Measurements from ENCODE around the gene MYL3. TPM values are rescaled to one million over a fixed set of nuclear protein-coding genes. Genes with fewer than 3 reads are reported as not detected.
A peak's percentile ranks its signal among the peaks of the same experiment; 100 is the strongest.

The MYL3 gene
- total RNA-seq, 1 experiment from 2014 or later = not detected

DNA sequence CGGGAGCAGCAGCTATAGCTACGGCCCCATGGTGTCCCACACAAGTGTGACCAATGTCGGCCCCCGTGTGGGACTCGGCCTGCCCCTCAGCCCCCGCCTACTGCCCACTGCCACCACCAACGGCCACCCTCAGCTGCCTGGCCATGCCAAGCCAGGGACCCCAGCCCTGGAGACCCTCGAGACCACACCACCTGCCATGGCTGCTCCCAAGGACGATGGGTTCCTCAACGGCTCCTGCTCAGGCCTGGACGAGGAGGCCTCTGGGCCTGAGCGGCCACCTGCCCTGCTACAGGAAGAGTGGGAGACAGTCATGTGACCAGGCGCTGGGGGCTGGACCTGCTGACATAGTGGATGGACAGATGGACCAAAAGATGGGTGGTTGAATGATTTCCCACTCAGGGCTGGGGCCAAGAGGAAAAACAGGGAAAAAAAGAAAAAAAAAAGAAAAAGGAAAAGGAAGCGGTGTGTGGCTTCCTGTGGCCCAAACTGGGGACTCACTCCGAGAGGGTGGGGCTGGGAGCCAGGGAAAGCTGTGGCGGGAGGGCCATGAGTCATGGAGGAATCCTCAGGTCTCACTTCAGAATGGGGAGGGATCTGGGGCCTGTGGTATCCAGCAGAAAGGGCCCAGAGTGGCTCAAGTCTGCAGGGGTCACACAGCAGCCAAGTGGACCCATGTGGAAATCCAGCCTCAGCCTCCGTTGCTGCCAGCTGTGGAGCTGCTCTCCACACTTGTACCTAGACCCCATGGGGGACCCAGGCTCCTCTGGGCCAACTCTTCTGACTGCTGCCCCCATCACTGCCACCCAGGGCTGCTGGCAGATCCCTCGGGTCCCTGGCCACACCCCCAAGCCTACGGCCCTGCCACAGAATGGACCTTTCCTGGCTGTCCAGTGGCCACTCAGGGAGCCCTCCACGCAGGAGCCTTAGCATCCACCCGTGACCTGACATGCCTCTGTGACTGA lies 40.4 kb upstream of the MYL3 start:
- DNase-seq = no peak
- no peaks in the 10 kb centered on the region for H3K9me3 ChIP-seq (replicated peaks)
- H3K27ac ChIP-seq = no peak overlapping the region
- H3K4me1 ChIP-seq = peaks cover 6% of the 10 kb centered on the region; the same call in 1 of the 2 replicates
- H3K36me3 ChIP-seq = no peaks in the 10 kb centered on the region
- H3K4me3 ChIP-seq = no peak overlapping the region
- H3K27me3 ChIP-seq = peaks cover 3% of the 10 kb centered on the region; the same call in 1 of the 2 replicates

GRCh38 chr3:46902188-46902631 lies 39.0 kb upstream of the MYL3 start:
- Histone ChIP-seq H3K4me3 (no peak overlapping the region), H3K27me3 (peaks cover under 1% of the 10 kb centered on the region; the same call in 1 of the 2 replicates), H3K36me3 (no peaks in the 10 kb centered on the region), H3K4me1 (peaks cover 6% of the 10 kb centered on the region; the same call in 1 of the 2 replicates), H3K27ac (no peak overlapping the region), H3K9me3 (replicated peaks) (no peaks in the 10 kb centered on the region)
- DNase-seq = no peak

DNA sequence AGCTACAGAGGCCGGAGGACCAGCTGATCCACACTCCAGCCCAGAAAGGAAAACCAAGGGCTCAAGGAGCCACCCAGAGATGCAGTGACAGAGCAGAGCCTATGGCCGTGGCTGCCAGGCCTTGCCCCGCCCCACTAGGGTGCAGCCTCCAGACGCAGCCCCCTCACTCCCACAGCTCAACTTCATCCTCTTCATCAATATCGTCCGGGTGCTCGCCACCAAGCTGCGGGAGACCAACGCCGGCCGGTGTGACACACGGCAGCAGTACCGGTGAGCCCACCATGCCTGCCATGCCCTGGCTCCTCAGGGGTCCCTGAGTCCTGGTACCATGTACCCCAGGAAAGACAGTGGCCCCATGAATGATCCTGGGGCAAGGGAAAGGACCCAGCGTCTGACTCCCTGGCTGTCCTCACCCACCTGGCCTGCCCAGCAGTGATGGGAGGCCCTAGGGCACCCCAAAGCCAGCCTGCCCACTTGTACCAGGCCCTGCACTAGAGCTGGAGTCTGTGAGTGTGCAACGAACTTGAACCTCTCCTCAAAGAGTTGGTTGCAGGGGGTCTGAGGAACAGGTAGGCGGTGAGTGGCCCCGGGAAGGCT lies 38.4 kb upstream of the MYL3 start:
- no peak overlapping the region for H3K27ac ChIP-seq
- H3K4me1 ChIP-seq = peaks cover 6% of the 10 kb centered on the region; the same call in 1 of the 2 replicates
- H3K27me3 ChIP-seq = no peaks in the 10 kb centered on the region
- no peak for DNase-seq
- H3K4me3 ChIP-seq = no peak overlapping the region
- H3K36me3 ChIP-seq = no peaks in the 10 kb centered on the region
- H3K9me3 ChIP-seq (replicated peaks) = no peaks in the 10 kb centered on the region

- no peak for DNase-seq
- no peaks in the 10 kb centered on the region for H3K36me3 ChIP-seq
- H3K4me1 ChIP-seq = peaks cover 6% of the 10 kb centered on the region; the same call in 1 of the 2 replicates
- no peaks in the 10 kb centered on the region for H3K27me3 ChIP-seq
- no peak overlapping the region for H3K4me3 ChIP-seq
- no peak overlapping the region for H3K27ac ChIP-seq
- H3K9me3 ChIP-seq (replicated peaks) = no peaks in the 10 kb centered on the region
These were observed 37.8 kb upstream of the MYL3 start for GRCh38 chr3:46901061-46901460.

DNA sequence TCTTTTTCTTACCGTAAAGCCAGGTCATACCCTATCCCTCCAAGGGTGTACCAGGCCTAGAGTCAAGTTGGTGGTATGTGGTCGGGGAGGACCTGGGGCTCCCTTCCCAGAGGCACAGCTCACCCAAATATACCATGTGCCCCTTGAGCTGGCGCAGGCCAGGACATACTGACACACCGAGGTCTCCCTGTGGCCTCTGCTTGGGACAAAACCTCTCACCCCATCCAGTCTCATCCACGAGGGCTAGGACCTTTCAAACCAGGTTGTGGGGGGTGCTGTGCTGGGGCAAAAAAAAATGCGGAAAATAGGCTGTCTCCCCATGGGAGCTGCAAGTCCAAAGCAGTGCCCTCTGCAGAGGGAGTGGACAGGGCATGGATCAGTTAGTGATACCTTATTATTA lies 37.1 kb upstream of the MYL3 start:
- no peak for DNase-seq
- Histone ChIP-seq H3K27me3 (no peaks in the 10 kb centered on the region), H3K27ac (no peak overlapping the region), H3K9me3 (replicated peaks) (no peaks in the 10 kb centered on the region), H3K4me1 (peaks cover 6% of the 10 kb centered on the region; the same call in 1 of the 2 replicates), H3K4me3 (no peak overlapping the region), H3K36me3 (no peaks in the 10 kb centered on the region)

DNA sequence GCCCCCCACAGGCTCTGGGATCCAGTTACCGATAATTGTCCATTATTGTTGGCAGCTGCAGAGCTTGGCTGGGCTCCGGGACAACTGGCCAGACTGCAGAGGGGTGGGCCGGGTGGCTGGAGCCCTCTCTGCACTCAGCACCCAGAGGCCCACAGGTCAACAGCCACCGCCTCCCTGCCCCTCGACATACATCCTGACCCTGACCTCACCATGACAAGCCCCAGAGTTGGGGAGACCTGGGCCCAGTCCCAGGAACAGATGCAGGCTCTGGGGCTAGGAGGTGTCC lies 36.7 kb upstream of the MYL3 start:
- Histone ChIP-seq H3K27me3 (no peaks in the 10 kb centered on the region), H3K9me3 (replicated peaks) (no peaks in the 10 kb centered on the region), H3K4me3 (peak overlapping the region; percentile 66), H3K27ac (no peak overlapping the region), H3K36me3 (no peaks in the 10 kb centered on the region), H3K4me1 (peaks cover 6% of the 10 kb centered on the region; the same call in 1 of the 2 replicates)
- DNase-seq = peak; percentile 38 to 57

DNA sequence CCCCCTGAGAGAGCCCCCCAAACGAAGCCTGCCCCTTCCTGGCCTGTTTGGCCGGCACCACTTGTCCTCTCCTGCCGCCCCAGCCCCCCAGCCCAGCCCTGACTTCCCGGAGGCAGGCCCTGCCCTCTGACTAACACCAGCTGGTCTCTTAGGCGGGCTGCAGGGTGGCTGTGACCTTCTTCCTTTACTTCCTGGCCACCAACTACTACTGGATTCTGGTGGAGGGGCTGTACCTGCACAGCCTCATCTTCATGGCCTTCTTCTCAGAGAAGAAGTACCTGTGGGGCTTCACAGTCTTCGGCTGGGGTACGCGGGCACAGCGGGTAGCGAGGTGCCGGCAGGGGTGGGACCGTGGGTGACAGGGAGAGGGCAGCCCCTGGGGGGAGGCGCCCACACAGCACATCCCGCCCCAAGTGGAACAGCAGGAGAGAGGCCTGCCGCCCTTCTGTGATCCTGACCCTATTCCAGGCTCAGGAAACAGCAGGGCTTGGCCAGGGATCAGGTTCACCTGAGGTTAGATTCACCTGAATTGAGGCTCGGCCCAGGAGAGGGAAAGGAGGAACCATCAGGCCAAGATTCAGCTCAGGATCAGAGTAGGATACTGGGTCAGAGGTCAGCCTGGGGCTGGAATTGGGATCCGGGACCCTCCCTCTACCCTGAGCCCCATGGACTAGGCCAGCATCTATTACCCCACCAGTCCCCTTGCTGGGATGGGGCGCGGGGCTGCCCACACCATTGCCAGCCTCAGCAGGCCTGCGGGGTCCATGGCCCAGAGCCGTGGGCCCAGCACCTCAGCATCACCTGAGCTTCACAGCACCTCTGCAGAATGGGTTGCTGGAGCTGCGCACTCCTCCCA lies 36.1 kb upstream of the MYL3 start:
- H3K4me1 ChIP-seq = peaks cover 6% of the 10 kb centered on the region; the same call in 1 of the 2 replicates
- peak overlapping the region; percentile 66 for H3K4me3 ChIP-seq
- no peaks in the 10 kb centered on the region for H3K9me3 ChIP-seq (replicated peaks)
- peak; percentile 56 to 59 for DNase-seq
- H3K36me3 ChIP-seq = no peaks in the 10 kb centered on the region
- peak overlapping the region; percentile 56 for H3K27ac ChIP-seq
- H3K27me3 ChIP-seq = no peaks in the 10 kb centered on the region

DNA sequence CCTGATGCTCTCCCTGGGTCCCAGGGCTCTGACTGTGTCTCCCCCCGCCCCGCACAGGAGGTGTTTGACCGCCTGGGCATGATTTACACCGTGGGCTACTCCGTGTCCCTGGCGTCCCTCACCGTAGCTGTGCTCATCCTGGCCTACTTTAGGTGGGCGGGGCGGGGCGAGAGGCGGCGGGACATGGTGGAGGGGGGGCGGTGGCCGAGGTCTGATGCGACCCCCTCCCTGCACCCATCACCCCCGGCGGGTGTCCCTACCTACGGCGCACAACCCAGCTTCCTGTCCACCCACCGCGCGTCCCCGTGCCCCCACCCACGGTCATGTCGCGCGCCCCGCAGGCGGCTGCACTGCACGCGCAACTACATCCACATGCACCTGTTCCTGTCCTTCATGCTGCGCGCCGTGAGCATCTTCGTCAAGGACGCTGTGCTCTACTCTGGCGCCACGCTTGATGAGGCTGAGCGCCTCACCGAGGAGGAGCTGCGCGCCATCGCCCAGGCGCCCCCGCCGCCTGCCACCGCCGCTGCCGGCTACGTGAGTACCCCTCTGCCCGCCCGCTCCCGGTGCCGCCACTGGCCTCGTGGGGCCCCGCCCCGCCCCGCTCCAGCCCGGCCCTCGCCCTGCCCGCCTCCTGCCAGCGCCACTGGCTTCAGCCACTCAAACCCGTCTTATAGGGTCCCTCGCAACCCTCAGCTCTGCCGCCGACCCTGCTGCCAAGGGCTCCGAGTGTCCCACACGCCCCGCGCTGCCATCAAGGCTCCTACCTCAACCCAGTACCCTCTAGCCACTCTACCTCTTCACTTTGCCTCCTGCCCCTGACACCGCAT lies 35.3 kb upstream of the MYL3 start:
- Histone ChIP-seq H3K9me3 (replicated peaks) (no peaks in the 10 kb centered on the region), H3K4me3 (peak overlapping the region; percentile 66), H3K36me3 (no peaks in the 10 kb centered on the region), H3K27me3 (no peaks in the 10 kb centered on the region), H3K4me1 (peaks cover 6% of the 10 kb centered on the region; the same call in 1 of the 2 replicates), H3K27ac (peak overlapping the region; percentile 56)
- peak; percentile 82 to 87 for DNase-seq

- Histone ChIP-seq H3K27ac (peak overlapping the region; percentile 56; the same call in 1 of the 2 replicates), H3K36me3 (no peaks in the 10 kb centered on the region), H3K9me3 (replicated peaks) (no peaks in the 10 kb centered on the region), H3K27me3 (no peaks in the 10 kb centered on the region), H3K4me3 (peak overlapping the region; percentile 66), H3K4me1 (peaks cover 6% of the 10 kb centered on the region; the same call in 1 of the 2 replicates)
- DNase-seq = peak in 1 of 2 experiments; percentile 31
These were observed 34.6 kb upstream of the MYL3 start for GRCh38 chr3:46897829-46898320.

DNA sequence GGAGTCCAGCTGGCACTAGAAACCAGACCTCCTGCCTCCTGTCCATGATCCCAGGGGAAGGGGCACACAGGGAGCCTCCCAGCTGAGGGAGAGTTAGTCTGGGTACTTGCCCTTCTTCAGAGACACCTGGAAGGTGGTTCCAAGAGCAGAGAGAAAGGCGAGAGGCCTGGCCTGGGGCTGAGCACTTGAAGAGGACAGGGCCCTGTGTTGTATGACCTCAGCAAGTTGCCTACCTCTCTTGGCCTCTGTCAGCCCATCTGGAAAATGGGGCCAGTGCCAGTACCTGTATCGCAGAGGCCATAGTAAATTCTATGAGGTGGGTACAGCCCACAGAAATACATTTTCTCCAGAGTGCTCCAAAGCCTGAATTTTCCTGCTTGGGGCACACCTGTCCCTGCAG lies 33.8 kb upstream of the MYL3 start:
- no peak overlapping the region for H3K27ac ChIP-seq
- peaks cover 6% of the 10 kb centered on the region; the same call in 1 of the 2 replicates for H3K4me1 ChIP-seq
- no peak overlapping the region for H3K4me3 ChIP-seq
- H3K9me3 ChIP-seq (replicated peaks) = no peaks in the 10 kb centered on the region
- no peak for DNase-seq
- no peaks in the 10 kb centered on the region for H3K27me3 ChIP-seq
- no peaks in the 10 kb centered on the region for H3K36me3 ChIP-seq

DNA sequence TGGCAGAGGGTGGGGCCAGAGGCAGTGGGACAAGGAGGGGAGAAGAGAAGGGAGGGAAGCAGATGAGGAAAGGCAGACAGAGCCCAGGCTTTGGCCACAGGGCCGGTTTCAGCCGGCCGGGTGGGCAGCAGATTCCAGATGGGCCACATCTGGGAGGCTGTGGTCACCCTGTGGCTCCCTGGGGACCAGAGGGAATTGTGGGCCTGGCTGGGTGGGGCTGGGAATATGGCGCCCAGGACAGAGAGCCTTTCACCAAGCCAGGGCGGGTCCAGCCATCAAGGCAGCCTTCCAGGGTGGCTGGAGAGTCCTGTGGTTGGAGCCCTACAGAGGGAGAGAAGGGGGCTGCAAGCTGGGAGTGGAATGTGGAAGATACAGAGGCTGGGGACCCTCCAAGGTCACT lies 33.1 kb upstream of the MYL3 start:
- Histone ChIP-seq H3K36me3 (no peaks in the 10 kb centered on the region), H3K27me3 (no peaks in the 10 kb centered on the region), H3K27ac (no peak overlapping the region), H3K4me3 (no peak overlapping the region), H3K9me3 (replicated peaks) (no peaks in the 10 kb centered on the region), H3K4me1 (peaks cover 6% of the 10 kb centered on the region; the same call in 1 of the 2 replicates)
- DNase-seq = no peak

DNA sequence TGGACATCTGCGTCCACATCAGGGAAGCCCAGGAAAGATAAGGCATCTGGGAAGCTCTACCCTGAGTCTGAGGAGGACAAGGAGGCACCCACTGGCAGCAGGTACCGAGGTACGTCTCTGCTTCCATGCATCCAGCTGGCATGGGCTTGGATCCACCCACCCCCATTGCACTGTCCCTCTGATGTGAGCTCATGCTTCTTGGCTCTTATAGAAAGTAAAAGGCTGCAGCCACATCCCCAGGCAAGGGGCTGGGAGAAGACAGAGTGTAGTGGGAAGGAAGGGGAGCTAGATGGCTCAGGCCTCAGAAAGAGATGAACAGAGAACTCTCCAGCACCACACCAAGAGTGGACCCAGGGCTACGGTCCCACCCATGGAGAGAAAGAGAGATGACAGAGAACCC lies 32.5 kb upstream of the MYL3 start:
- Histone ChIP-seq H3K4me1 (peaks cover 6% of the 10 kb centered on the region; the same call in 1 of the 2 replicates), H3K27me3 (no peaks in the 10 kb centered on the region), H3K27ac (no peak overlapping the region), H3K9me3 (replicated peaks) (no peaks in the 10 kb centered on the region), H3K36me3 (no peaks in the 10 kb centered on the region), H3K4me3 (no peak overlapping the region)
- no peak for DNase-seq

GRCh38 chr3:46895204-46895660 lies 32.0 kb upstream of the MYL3 start:
- H3K27me3 ChIP-seq = no peaks in the 10 kb centered on the region
- H3K36me3 ChIP-seq = no peaks in the 10 kb centered on the region
- H3K27ac ChIP-seq = no peak overlapping the region
- no peaks in the 10 kb centered on the region for H3K9me3 ChIP-seq (replicated peaks)
- H3K4me3 ChIP-seq = no peak overlapping the region
- peaks cover 6% of the 10 kb centered on the region; the same call in 1 of the 2 replicates for H3K4me1 ChIP-seq
- peak; percentile 51 to 64 for DNase-seq
